HG03571 (cell line): ENCODE measurements around the gene KIAA1549.
"Not testable (repeated sequence)": the region's sequence is repeated elsewhere in the genome, so short reads cannot be mapped to it uniquely, and the experiment has no call there.

Experiments
- ATAC-seq: cut with Tn5 transposase; IDR thresholded peaks from one replicate; pipeline ENCODE4 v1.9.1; 2021; ENCODE audit not compliant: unreplicated experiment

Gene KIAA1549

GRCh38 chr7:138945154-138945553 lies 36.0 kb downstream of the KIAA1549 start:
- no peak for ATAC-seq

GRCh38 chr7:138944592-138944991 lies 36.6 kb downstream of the KIAA1549 start:
- ATAC-seq: no peak

- no peak for ATAC-seq
Observed at GRCh38 chr7:138943061-138943460, 38.1 kb downstream of the KIAA1549 start.

GRCh38 chr7:138941545-138941944 lies 39.6 kb downstream of the KIAA1549 start:
- no peak for ATAC-seq

- ATAC-seq: not testable (repeated sequence)
Observed at GRCh38 chr7:138940602-138941001, 40.6 kb downstream of the KIAA1549 start.

- no peak for ATAC-seq
Observed at GRCh38 chr7:138937484-138937883, 43.7 kb downstream of the KIAA1549 start.

- no peak for ATAC-seq
Observed at GRCh38 chr7:138935465-138936011, 45.7 kb downstream of the KIAA1549 start.

- ATAC-seq: no peak
Observed at GRCh38 chr7:138934861-138935260, 46.3 kb downstream of the KIAA1549 start.

GRCh38 chr7:138934367-138934766 lies 46.8 kb downstream of the KIAA1549 start:
- no peak for ATAC-seq

- no peak for ATAC-seq
Observed at GRCh38 chr7:138932870-138933269, 48.3 kb downstream of the KIAA1549 start.

GRCh38 chr7:138932427-138932826 lies 48.8 kb downstream of the KIAA1549 start:
- ATAC-seq: no peak

- ATAC-seq: no peak
Observed at GRCh38 chr7:138929969-138930368, 51.2 kb downstream of the KIAA1549 start.

- peak; percentile 15 for ATAC-seq
Observed at GRCh38 chr7:138926241-138926612, 55.0 kb downstream of the KIAA1549 start.

- no peak for ATAC-seq
Observed at GRCh38 chr7:138924501-138925225, 56.5 kb downstream of the KIAA1549 start.

GRCh38 chr7:138921277-138921676 lies 59.9 kb downstream of the KIAA1549 start:
- ATAC-seq: no peak

- ATAC-seq: no peak
Observed at GRCh38 chr7:138919911-138920310, 61.3 kb downstream of the KIAA1549 start.

- no peak for ATAC-seq
Observed at GRCh38 chr7:138919216-138919615, 62.0 kb downstream of the KIAA1549 start.

GRCh38 chr7:138918756-138919155 lies 62.4 kb downstream of the KIAA1549 start:
- no peak for ATAC-seq

GRCh38 chr7:138918176-138918575 lies 63.0 kb downstream of the KIAA1549 start:
- ATAC-seq: no peak

GRCh38 chr7:138917771-138918170 lies 63.4 kb downstream of the KIAA1549 start:
- no peak for ATAC-seq

GRCh38 chr7:138916731-138917130 lies 64.5 kb downstream of the KIAA1549 start:
- ATAC-seq: no peak

GRCh38 chr7:138916275-138916674 lies 64.9 kb downstream of the KIAA1549 start:
- ATAC-seq: no peak

- no peak for ATAC-seq
Observed at GRCh38 chr7:138913783-138914182, 67.4 kb downstream of the KIAA1549 start.
